IPS-NIHi7 (cell line): ENCODE measurements around the gene FRMD6.

Experiments
- DNase-seq: peaks from one replicate; pipeline ENCODE4 v3.0.0; 2012; ENCODE audit warnings: mixed read lengths; ENCODE audit errors: extremely low spot score

FRMD6 gene

GRCh38 chr14:51666826-51667225 lies 15.1 kb downstream of the FRMD6 start:
- no peak for DNase-seq

DNA sequence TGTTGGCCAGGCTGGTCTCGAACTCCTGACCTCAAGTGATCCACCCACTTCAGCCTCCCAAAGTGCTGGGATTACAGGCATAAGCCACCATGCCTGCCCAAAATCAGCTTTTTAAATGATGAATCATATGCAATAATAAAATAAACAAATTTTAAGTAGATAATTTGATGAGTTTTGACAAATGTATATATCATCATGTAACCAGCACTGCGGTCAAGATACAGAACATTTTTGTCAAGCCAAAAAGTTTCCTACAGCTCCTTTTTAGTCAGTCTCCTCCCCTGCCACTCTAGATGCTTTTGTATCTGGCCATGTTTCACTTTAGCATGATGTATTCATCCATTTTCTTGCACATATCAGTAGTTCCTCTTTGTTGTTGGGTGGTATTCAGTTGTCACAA lies 17.2 kb downstream of the FRMD6 start:
- DNase-seq: no peak

DNA sequence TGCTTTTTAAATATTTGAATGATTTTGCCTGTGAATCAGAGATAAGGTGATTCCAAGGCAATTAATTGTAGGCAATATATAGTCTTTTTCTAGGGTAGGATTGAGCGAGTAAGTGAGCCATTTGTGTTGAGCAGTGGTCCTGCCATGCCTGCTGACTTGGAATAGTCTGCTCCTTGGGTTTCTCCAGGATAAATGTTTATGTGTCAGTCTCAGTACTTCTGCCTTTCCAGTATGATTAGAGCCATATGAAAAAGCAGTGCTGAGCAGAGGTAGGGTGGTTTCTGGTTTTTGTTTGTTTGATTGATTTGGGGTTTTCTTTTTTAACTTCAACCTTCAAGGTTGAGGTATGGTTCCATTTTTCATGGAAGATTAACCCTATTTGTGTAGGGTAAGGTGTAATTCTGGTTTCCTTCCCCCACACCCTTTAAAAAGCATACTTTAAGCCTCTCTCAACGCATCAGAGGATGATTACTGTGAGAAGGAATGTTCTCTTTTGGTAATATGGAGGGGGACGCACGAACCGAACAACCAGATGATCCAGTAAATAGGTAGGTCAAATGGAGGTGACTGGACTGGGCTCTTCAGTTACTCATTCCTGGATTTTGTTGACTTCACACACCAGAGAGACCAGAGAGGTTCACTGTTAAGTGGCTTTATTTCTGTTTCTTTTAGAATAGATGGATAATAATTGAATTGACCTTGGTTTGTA lies 22.7 kb downstream of the FRMD6 start:
- no peak for DNase-seq

GRCh38 chr14:51676549-51676948 lies 24.8 kb downstream of the FRMD6 start:
- no peak for DNase-seq

GRCh38 chr14:51677266-51677665 lies 25.6 kb downstream of the FRMD6 start:
- DNase-seq: no peak

- DNase-seq: no peak
Measured at GRCh38 chr14:51677738-51678137, 26.0 kb downstream of the FRMD6 start.

DNA sequence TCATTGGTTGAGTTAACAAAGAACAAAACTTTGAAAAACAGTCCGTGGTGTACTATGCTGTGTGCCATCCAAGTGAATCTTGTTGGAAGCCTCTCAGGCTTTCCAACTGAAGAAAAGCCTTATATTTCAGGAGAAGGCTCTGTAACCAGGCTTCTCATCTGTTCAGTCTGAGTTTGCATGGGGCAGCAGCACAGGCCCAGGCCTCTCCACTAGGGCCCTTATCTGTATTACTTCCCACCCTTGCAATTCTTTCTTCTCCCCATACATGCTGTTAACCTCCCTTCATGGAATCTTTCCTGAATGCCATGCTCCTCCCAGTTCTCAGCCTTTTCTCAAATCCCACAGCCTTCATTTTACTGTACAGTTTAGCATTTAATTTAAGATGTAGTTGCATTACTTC lies 28.3 kb downstream of the FRMD6 start:
- peak; percentile 29 for DNase-seq

DNA sequence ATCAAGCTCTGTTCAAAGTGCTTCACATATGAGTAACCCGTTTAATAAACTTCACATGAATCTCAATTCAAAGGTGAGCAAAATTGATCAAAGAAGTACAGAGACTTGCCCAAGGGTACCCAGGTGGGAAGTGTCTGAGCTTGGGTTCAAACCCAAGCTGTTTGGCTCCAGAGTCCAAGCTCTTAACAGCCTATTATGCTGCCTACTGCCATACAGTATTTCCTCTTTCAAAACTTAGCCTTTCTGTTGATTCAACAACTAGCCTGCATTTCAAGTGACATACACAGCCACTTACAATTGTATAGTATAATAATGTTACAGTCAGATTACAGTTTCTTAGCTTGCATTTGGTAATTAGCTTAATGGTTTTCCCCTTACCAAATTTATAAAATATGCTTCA lies 29.7 kb downstream of the FRMD6 start:
- no peak for DNase-seq

DNA sequence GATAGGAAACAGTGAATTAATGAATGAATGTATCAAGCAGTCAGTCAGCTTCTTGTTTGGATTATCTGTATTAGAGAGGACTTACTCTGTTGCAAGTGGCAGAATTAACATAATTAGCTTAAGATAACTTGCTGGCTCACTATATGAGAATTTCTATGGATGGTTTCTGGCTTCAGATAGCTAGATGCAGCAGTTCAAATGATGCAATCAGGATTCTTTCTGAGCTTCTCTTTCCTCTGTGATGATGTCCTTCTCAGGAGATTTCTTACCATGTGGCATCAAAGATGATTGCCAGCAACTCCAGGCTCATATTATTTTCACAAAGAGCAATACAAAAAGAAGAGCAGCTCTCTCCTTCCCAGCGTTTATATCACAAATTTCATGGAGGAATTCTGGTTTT lies 30.7 kb downstream of the FRMD6 start:
- DNase-seq: no peak

DNA sequence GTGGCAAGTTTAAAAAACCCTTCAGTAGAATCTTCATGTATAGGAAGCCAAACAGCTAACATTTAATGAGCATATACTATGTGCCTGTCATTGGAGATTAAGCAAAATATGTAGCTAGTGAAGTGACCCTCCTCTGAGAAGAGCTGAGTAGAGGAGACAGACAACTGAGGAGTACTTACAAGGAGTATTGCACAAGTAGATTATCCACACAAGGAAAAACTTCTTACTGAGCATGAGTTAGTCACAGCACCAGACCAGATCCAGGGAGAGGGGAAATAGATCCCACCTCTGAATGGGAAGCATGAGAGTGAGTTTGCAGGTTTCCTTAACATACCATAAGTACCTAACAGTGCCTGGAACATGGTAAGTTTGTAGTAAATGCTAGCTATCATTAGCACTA lies 33.0 kb downstream of the FRMD6 start:
- DNase-seq: no peak

GRCh38 chr14:51691176-51691575 lies 39.5 kb downstream of the FRMD6 start:
- DNase-seq: no peak

DNA sequence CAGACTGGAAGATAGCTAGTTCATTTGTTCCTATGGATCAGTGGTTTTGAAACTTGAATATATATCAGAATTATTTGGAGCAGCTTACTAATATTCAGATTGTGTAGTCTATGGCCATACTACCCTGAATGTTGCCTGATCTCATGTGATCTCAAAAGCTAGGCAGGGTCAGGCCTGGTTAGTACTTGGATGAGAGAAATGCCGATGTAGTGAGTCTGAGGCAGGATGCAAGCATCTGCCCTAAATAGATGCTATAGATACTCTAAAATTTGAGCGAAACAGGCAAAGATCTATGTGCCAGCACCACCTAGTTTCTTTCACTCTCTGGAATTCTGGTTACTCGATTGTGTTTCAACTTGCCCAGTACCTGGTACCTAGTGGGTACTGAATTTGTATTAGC lies 40.9 kb downstream of the FRMD6 start:
- no peak for DNase-seq

GRCh38 chr14:51697848-51698247 lies 46.1 kb downstream of the FRMD6 start:
- DNase-seq: no peak

- DNase-seq: no peak
Measured at GRCh38 chr14:51701951-51702350, 50.2 kb downstream of the FRMD6 start.

- no peak for DNase-seq
Measured at GRCh38 chr14:51703787-51704186, 52.1 kb downstream of the FRMD6 start.

DNA sequence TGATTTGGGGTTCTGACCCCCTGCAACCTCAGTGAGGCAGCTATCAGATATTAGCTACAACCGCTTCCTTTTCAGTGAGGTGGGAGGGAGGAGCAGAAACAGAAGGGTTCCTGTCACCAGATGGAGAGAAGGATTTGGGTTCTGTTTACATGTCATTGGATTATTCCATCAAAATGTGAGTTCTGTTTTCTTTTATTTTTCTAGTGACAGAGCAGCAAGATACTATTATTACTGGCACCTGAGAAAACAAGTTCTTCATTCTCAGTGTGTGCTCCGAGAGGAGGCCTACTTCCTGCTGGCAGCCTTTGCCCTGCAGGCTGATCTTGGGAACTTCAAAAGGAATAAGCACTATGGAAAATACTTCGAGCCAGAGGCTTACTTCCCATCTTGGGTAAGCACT lies 52.8 kb downstream of the FRMD6 start:
- DNase-seq: peak; percentile 33

DNA sequence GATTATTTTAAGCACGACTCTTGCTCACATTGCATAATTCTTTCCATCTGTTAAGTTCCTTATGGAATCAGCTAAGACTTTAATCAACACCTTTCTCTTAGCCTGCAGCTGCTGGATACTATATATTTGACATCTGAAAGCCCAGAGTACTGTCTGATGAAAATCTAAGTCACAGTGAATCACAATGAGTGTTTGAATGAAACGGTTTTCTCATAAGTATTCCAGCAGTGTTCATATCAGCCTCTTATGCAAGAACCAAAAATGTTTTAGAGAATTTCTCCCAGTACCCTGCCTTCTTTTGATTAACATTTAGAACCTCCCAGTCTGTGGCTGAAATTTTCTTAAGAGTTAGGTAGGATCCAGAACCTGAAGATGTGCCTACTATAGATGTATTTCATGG lies 55.6 kb downstream of the FRMD6 start:
- no peak for DNase-seq

DNA sequence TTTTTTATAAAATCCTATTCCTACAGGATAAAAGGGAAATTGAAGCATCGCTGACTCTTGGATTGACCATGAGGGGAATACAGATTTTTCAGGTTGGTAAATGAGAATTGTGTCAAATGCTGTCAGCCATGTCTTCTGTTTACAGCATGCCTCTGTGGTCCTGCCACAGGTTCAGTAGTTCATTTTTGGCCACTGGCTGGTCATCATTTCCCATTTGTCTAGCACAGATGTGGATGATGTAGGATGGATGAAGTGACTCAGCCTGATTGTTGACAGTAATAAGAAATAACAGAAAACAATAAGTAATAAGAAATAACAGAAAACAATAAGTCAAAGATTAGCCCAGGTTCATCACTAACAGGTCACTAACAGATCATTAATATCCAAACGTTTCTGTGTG lies 59.8 kb downstream of the FRMD6 start:
- DNase-seq: no peak

- DNase-seq: no peak
Measured at GRCh38 chr14:51715250-51715649, 63.5 kb downstream of the FRMD6 start.

GRCh38 chr14:51715742-51716141 lies 64.0 kb downstream of the FRMD6 start:
- DNase-seq: peak; percentile 14

- DNase-seq: no peak
Measured at GRCh38 chr14:51716610-51717009, 64.9 kb downstream of the FRMD6 start.

DNA sequence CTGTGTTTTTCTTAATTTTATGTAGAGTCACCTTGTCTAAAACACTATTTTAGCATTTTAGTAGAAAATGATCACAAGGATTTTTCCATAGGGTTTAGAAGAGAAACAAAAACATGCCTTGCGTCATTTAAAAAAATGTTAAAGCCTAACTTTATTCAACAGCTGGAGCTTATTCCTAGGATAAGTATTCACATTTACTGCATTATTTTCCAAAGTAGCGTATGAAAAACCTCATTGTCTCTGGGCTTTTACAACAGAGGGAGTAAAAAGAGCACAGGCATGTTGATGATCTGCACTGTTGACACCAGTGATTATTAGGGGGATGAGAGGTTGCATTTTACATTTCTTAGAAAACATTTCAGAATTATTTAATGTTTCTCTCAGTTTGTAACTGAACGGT lies 66.1 kb downstream of the FRMD6 start:
- no peak for DNase-seq

GRCh38 chr14:51719955-51720354 lies 68.2 kb downstream of the FRMD6 start:
- DNase-seq: no peak

GRCh38 chr14:51723990-51724389 lies 72.3 kb downstream of the FRMD6 start:
- DNase-seq: no peak
